HG03139 (cell line): Measurements from ENCODE around the gene SLX1A.
"Not testable (repeated sequence)": the region's sequence is repeated elsewhere in the genome, so short reads cannot be mapped to it uniquely, and the experiment has no call there.

ENCODE experiments used
- ATAC-seq: cut with Tn5 transposase; IDR thresholded peaks from one replicate; pipeline ENCODE4 v1.9.1; 2021; ENCODE audit not compliant: unreplicated experiment

SLX1A gene

GRCh38 chr16:30193615-30194014 is at the start of gene SLX1A, which contains the start of gene BOLA2B:
Gene SLX1A, plus strand, starts transcription at chr16:30193875. Its CDS starts 210 bp downstream, at chr16:30194085.
Gene BOLA2B, minus strand, starts transcription at chr16:30193666. Its CDS starts 71 bp downstream, at chr16:30193595.
- ATAC-seq, result peak; percentile 79

- no peak for ATAC-seq
These were observed 49.7 kb upstream of the SLX1A start for GRCh38 chr16:30144017-30144416.

GRCh38 chr16:30144917-30145316 is 48.8 kb upstream of the SLX1A start:
- no peak for ATAC-seq

- ATAC-seq, result no peak
These were observed 48.0 kb upstream of the SLX1A start for GRCh38 chr16:30145657-30146056.

- ATAC-seq, result no peak
These were observed 45.7 kb upstream of the SLX1A start for GRCh38 chr16:30147843-30148510.

GRCh38 chr16:30149250-30149930 is 44.3 kb upstream of the SLX1A start:
- ATAC-seq, result no peak

- ATAC-seq, result no peak
These were observed 42.6 kb upstream of the SLX1A start for GRCh38 chr16:30151091-30151490.

- no peak for ATAC-seq
These were observed 41.2 kb upstream of the SLX1A start for GRCh38 chr16:30152517-30152916.

GRCh38 chr16:30155188-30155587 is 38.5 kb upstream of the SLX1A start:
- no peak for ATAC-seq

- no peak for ATAC-seq
These were observed 36.5 kb upstream of the SLX1A start for GRCh38 chr16:30157214-30157613.

- no peak for ATAC-seq
These were observed 30.1 kb upstream of the SLX1A start for GRCh38 chr16:30163538-30163937.

GRCh38 chr16:30166202-30166902 is 27.3 kb upstream of the SLX1A start:
- no peak for ATAC-seq

GRCh38 chr16:30168746-30169145 is 24.9 kb upstream of the SLX1A start:
- not testable (repeated sequence) for ATAC-seq

- not testable (repeated sequence) for ATAC-seq
These were observed 24.3 kb upstream of the SLX1A start for GRCh38 chr16:30169416-30169815.

GRCh38 chr16:30170145-30170544 is 23.5 kb upstream of the SLX1A start:
- not testable (repeated sequence) for ATAC-seq

- ATAC-seq, result no peak
These were observed 20.6 kb upstream of the SLX1A start for GRCh38 chr16:30173054-30173453.

- ATAC-seq, result not testable (repeated sequence)
These were observed 16.8 kb upstream of the SLX1A start for GRCh38 chr16:30176876-30177275.

GRCh38 chr16:30179195-30179594 is 14.5 kb upstream of the SLX1A start:
- no peak for ATAC-seq

GRCh38 chr16:30179931-30180330 is 13.7 kb upstream of the SLX1A start:
- no peak for ATAC-seq

GRCh38 chr16:30180741-30181140 is 12.9 kb upstream of the SLX1A start:
- ATAC-seq, result no peak

GRCh38 chr16:30183233-30184095 is 10.2 kb upstream of the SLX1A start, which contains the start of gene CORO1A:
Gene CORO1A, plus strand, starts transcription at chr16:30183602. Its CDS starts 1,608 bp downstream, at chr16:30185210.
- ATAC-seq, result no peak
